ENCODE results near the gene IL20.
A peak's percentile ranks its signal among the peaks of the same experiment; 100 is the strongest.

- TF ChIP-seq CTCF (IDR thresholded peaks at IDR 0.05; ENCODE audit: poor library complexity, severe bottlenecking) (peak; percentile 76), EP300 (conservative IDR thresholded peaks at IDR 0.05; ENCODE audit: poor library complexity, severe bottlenecking) (no peak), REST (IDR thresholded peaks at IDR 0.05; ENCODE audit: borderline replicate concordance) (no peak), EZH2 (IDR thresholded peaks at IDR 0.05; ENCODE audit: borderline replicate concordance, insufficient read depth, low read length, poor library complexity, severe bottlenecking) (no peak), POLR2AphosphoS5 (IDR thresholded peaks at IDR 0.05) (no peak), MXI1 (conservative IDR thresholded peaks at IDR 0.05; ENCODE audit: poor library complexity, severe bottlenecking) (no peak)
Measured at GRCh38 chr1:206911064-206911663, 45.7 kb downstream of the IL20 start.
